ENCODE data around the gene TRPV4. TPM values are rescaled to one million over a fixed set of nuclear protein-coding genes. Genes with fewer than 3 reads are reported as not detected.
A peak's percentile ranks its signal among the peaks of the same experiment; 100 is the strongest.

Gene TRPV4
- total RNA-seq, 1 experiment from 2014 or later: 2.9 TPM

DNA sequence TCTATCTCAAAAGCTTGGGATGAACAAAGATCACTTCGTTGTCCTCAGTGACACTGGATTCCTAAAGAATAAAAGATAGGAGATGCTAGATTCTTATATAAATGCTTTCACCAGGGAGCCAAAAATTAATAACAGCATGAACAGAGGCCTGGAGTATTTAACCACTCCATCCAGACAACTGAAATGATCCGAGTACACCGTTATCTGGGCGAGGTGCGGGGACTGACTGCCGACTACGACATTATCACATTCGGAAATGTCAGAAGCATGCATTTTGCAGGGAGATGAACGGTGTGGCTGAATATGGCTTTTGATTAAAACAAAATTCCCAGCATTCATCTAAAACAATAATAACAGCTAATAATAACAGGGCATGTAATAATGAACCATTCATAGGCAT is 56.6 kb downstream of the TRPV4 start (continued):
- TF ChIP-seq, protein P1, sequence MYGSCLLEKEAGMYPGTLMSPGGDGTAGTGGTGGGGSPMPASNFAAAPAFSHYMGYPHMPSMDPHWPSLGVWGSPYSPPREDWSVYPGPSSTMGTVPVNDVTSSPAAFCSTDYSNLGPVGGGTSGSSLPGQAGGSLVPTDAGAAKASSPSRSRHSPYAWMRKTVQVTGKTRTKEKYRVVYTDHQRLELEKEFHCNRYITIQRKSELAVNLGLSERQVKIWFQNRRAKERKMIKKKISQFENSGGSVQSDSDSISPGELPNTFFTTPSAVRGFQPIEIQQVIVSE (CRISPR knock-in tag; IDR thresholded peaks at IDR 0.05; ENCODE audit: borderline replicate concordance): no peak
- TF ChIP-seq, protein P2, sequence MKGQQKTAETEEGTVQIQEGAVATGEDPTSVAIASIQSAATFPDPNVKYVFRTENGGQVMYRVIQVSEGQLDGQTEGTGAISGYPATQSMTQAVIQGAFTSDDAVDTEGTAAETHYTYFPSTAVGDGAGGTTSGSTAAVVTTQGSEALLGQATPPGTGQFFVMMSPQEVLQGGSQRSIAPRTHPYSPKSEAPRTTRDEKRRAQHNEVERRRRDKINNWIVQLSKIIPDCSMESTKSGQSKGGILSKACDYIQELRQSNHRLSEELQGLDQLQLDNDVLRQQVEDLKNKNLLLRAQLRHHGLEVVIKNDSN (CRISPR knock-in tag; IDR thresholded peaks at IDR 0.05): no peak
- TF ChIP-seq OVOL2 (CRISPR knock-in tag; IDR thresholded peaks at IDR 0.05; ENCODE audit: borderline replicate concordance): no peak
- TF ChIP-seq GABPB1 (CRISPR knock-in tag; IDR thresholded peaks at IDR 0.05): no peak

DNA sequence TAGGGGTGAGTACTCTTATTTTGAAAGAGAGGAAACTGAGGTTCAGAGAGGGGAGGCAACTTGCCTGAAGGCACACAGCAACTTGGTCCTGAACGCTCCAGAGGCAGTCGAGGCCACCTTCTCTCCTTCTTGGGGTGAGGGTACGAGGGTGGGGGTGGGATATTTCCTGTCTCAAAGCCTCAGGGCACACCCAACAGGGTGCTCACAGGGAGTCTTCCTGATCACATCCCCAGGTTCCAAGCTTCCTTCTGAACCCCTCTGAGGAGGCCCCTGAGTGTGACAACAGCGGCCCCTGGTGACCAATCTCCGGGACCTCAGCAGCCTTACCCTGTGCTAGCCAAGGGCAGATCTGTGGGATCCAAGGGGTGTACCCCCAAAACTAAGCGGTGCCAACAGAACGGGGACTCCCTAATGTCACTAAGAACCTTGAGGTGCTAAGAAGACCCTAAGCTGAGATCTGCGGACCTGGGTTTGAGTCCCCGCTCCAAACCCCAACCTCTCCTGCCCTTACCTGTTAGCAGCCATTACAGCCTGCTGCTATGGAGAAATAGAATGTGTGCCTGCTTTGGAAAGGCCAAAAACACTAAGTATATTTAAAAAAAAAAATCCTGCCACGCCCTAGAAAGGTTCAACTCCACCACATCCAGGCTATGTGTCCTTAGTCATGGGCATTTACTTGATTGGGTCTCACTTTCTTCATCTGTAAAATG is 57.9 kb downstream of the TRPV4 start:
- H3K4me3 Mint-ChIP-seq: no peak overlapping the region
- no peak for TF ChIP-seq EMX1 (CRISPR knock-in tag; IDR thresholded peaks at IDR 0.05)
- TF ChIP-seq ZNF423 (CRISPR knock-in tag; IDR thresholded peaks at IDR 0.05): 0 out of 2 replicates have a peak, but pooled peaks have one; percentile 16
- no peak for TF ChIP-seq NFE2L1 (CRISPR knock-in tag; IDR thresholded peaks at IDR 0.05)
- TF ChIP-seq, protein P3, sequence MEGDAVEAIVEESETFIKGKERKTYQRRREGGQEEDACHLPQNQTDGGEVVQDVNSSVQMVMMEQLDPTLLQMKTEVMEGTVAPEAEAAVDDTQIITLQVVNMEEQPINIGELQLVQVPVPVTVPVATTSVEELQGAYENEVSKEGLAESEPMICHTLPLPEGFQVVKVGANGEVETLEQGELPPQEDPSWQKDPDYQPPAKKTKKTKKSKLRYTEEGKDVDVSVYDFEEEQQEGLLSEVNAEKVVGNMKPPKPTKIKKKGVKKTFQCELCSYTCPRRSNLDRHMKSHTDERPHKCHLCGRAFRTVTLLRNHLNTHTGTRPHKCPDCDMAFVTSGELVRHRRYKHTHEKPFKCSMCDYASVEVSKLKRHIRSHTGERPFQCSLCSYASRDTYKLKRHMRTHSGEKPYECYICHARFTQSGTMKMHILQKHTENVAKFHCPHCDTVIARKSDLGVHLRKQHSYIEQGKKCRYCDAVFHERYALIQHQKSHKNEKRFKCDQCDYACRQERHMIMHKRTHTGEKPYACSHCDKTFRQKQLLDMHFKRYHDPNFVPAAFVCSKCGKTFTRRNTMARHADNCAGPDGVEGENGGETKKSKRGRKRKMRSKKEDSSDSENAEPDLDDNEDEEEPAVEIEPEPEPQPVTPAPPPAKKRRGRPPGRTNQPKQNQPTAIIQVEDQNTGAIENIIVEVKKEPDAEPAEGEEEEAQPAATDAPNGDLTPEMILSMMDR (IDR thresholded peaks at IDR 0.05): peak; percentile 67
- TF ChIP-seq, protein P4, sequence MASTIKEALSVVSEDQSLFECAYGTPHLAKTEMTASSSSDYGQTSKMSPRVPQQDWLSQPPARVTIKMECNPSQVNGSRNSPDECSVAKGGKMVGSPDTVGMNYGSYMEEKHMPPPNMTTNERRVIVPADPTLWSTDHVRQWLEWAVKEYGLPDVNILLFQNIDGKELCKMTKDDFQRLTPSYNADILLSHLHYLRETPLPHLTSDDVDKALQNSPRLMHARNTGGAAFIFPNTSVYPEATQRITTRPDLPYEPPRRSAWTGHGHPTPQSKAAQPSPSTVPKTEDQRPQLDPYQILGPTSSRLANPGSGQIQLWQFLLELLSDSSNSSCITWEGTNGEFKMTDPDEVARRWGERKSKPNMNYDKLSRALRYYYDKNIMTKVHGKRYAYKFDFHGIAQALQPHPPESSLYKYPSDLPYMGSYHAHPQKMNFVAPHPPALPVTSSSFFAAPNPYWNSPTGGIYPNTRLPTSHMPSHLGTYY (CRISPR knock-in tag; IDR thresholded peaks at IDR 0.05): no peak
- no peak for TF ChIP-seq CBFB (CRISPR knock-in tag; IDR thresholded peaks at IDR 0.05; ENCODE audit: low read depth)
- peak; percentile 54; the same call in 1 of the 2 replicates for TF ChIP-seq GTF2I (CRISPR knock-in tag; conservative IDR thresholded peaks at IDR 0.05)
- ATAC-seq (peak; percentile 86), DNase-seq (ENCODE audit: low spot score) (peak; percentile 87)
- CTCF ChIA-PET: interaction anchor here (0.6 to 8.6 kb wide), 52 partner anchors 9 to 386 kb away, joined by 3 to 108 read pairs (median 5); partner anchors contain the start of genes FAM222A, MMAB, MVK and TRPV4
- H3K4me1 Mint-ChIP-seq: peaks cover 20% of the 10 kb centered on the region
- POLR2A ChIA-PET: no interaction called here
- no peak overlapping the region for H3K27ac Mint-ChIP-seq
- no peaks in the 10 kb centered on the region for H3K36me3 Mint-ChIP-seq
- peaks cover 6% of the 10 kb centered on the region; the same call in 1 of the 2 replicates for H3K9me3 Mint-ChIP-seq
- H3K27me3 Mint-ChIP-seq (ENCODE audit: low read depth): no peaks in the 10 kb centered on the region

DNA sequence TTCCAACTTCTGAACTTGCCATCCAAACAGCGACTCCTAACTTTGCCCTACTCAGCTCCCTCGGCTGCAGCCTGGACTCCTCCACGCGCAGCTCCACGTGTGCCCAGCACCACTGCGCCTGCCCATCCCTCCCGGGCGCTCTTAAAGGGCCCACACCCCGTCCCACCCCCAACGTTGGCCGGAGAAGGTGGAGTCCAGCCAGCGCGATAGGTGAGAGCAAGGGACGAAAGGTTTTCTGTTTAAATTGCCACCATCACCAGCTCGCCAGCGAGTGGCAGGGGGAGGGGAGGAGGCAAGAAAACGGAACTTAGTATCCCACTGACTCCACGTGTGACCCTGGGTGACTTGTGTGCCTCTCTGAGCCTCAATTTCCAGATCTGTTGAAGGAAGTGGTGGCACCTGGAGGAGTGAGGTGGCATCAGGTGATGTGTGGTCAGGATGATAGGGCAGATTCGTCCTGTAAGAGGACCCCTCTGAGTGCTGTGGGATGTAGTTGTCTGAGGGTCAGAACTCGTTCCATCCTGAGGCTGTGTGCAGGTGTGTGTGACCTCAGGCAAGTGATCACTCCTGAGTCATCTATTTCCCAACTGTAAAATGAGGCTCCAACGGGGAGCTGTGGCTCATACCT is 59.7 kb downstream of the TRPV4 start:
- DNase-seq (ENCODE audit: low spot score) (no peak), ATAC-seq (no peak)
- Mint-ChIP-seq H3K9me3 (no peaks in the 10 kb centered on the region), H3K27ac (no peak overlapping the region), H3K4me1 (peaks cover 20% of the 10 kb centered on the region), H3K36me3 (no peaks in the 10 kb centered on the region), H3K4me3 (no peak overlapping the region), H3K27me3 (ENCODE audit: low read depth) (no peaks in the 10 kb centered on the region)
- POLR2A ChIA-PET: interaction anchor here (0.6 kb wide), 1 partner anchor 219 kb away, joined by 4 read pairs; no protein-coding TSS in a partner anchor
- CTCF ChIA-PET: interaction anchor here (0.8 to 8.6 kb wide), 17 partner anchors 9 to 345 kb away, joined by 3 to 108 read pairs (median 4); partner anchors contain the start of gene MVK
- TF ChIP-seq, protein P5, sequence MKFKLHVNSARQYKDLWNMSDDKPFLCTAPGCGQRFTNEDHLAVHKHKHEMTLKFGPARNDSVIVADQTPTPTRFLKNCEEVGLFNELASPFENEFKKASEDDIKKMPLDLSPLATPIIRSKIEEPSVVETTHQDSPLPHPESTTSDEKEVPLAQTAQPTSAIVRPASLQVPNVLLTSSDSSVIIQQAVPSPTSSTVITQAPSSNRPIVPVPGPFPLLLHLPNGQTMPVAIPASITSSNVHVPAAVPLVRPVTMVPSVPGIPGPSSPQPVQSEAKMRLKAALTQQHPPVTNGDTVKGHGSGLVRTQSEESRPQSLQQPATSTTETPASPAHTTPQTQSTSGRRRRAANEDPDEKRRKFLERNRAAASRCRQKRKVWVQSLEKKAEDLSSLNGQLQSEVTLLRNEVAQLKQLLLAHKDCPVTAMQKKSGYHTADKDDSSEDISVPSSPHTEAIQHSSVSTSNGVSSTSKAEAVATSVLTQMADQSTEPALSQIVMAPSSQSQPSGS (CRISPR knock-in tag; IDR thresholded peaks at IDR 0.05; ENCODE audit: borderline replicate concordance, low read depth): no peak
- TF ChIP-seq ZNF396 (CRISPR knock-in tag; IDR thresholded peaks at IDR 0.05; ENCODE audit: borderline replicate concordance) (no peak), ESRRA (CRISPR knock-in tag; IDR thresholded peaks at IDR 0.05; ENCODE audit: borderline replicate concordance) (no peak), ETV6 (CRISPR knock-in tag; IDR thresholded peaks at IDR 0.05) (no peak), NR1H2 (CRISPR knock-in tag; IDR thresholded peaks at IDR 0.05) (no peak), ATF1 (CRISPR knock-in tag; IDR thresholded peaks at IDR 0.05) (no peak), GTF2I (CRISPR knock-in tag; conservative IDR thresholded peaks at IDR 0.05) (no peak), JUN (CRISPR knock-in tag; IDR thresholded peaks at IDR 0.05) (no peak), FOXJ3 (CRISPR knock-in tag; IDR thresholded peaks at IDR 0.05; ENCODE audit: borderline replicate concordance) (no peak)
- TF ChIP-seq, protein P6, sequence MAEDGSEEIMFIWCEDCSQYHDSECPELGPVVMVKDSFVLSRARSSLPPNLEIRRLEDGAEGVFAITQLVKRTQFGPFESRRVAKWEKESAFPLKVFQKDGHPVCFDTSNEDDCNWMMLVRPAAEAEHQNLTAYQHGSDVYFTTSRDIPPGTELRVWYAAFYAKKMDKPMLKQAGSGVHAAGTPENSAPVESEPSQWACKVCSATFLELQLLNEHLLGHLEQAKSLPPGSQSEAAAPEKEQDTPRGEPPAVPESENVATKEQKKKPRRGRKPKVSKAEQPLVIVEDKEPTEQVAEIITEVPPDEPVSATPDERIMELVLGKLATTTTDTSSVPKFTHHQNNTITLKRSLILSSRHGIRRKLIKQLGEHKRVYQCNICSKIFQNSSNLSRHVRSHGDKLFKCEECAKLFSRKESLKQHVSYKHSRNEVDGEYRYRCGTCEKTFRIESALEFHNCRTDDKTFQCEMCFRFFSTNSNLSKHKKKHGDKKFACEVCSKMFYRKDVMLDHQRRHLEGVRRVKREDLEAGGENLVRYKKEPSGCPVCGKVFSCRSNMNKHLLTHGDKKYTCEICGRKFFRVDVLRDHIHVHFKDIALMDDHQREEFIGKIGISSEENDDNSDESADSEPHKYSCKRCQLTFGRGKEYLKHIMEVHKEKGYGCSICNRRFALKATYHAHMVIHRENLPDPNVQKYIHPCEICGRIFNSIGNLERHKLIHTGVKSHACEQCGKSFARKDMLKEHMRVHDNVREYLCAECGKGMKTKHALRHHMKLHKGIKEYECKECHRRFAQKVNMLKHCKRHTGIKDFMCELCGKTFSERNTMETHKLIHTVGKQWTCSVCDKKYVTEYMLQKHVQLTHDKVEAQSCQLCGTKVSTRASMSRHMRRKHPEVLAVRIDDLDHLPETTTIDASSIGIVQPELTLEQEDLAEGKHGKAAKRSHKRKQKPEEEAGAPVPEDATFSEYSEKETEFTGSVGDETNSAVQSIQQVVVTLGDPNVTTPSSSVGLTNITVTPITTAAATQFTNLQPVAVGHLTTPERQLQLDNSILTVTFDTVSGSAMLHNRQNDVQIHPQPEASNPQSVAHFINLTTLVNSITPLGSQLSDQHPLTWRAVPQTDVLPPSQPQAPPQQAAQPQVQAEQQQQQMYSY (CRISPR knock-in tag; IDR thresholded peaks at IDR 0.05): no peak
- TF ChIP-seq, protein P7, sequence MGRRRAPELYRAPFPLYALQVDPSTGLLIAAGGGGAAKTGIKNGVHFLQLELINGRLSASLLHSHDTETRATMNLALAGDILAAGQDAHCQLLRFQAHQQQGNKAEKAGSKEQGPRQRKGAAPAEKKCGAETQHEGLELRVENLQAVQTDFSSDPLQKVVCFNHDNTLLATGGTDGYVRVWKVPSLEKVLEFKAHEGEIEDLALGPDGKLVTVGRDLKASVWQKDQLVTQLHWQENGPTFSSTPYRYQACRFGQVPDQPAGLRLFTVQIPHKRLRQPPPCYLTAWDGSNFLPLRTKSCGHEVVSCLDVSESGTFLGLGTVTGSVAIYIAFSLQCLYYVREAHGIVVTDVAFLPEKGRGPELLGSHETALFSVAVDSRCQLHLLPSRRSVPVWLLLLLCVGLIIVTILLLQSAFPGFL (CRISPR knock-in tag; IDR thresholded peaks at IDR 0.05; ENCODE audit: borderline replicate concordance): no peak
